Right forelimb (tissue), 1 donor: Measurements from ENCODE around the gene PBX3.
A peak's percentile ranks its signal among the peaks of the same experiment; 100 is the strongest.

ENCODE experiments used
- DNase-seq: peaks from one replicate; pipeline ENCODE4 v3.0.0-alpha.2; 2018

PBX3 gene

DNA sequence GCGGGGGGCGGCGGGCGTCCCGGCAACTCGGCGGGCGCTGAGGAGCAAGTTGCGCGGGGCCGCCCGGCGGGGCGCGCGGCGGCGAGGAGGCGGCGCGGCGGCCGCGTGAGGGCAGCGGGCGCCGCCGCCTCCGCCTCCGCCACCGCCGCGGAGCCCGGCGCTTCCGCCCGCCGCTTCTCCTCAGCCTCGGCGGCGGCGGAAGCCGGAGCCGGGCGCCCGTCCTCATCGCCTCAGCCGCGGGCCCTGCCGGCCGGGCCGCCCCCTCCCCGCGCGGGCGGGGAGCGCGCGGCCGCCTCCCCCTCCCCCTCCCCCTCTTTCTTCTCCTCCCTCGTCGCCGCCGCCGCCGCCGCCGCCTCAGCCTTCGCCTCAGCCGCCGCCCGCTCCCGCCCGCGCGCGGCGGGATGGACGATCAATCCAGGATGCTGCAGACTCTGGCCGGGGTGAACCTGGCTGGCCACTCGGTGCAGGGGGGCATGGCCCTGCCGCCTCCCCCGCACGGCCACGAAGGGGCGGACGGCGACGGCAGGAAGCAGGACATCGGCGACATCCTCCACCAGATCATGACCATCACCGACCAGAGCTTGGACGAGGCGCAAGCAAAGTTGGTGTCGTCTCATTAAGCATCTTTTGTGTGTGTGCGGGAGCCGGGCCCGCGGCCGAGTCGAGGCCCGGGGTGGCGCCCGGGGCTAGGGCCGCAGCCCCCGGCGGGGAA, at the start of gene PBX3:
Gene PBX3 (plus strand): TSS at position 321 of the 712 bp plus-strand sequence.
- peak; percentile 74 for DNase-seq

DNA sequence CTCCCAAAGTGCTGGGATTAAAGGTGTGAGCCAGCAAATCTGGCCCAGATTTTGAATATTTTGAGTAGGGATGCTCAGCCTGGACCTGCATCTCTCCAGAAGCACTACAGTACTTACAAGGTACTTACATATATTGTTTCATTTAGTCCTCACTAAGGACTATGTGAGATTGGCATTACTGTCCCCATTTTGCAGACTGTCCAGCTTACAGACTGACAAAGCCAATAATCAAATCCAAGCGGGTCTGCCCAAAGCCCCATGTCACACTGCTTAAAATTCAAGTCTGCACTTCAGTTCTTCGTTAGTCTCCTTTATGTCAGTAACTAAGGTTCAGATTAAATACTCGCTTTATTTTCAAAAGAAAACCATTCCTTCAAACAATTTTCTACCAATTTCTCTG, 47.3 kb upstream of the PBX3 start:
- DNase-seq = no peak

DNA sequence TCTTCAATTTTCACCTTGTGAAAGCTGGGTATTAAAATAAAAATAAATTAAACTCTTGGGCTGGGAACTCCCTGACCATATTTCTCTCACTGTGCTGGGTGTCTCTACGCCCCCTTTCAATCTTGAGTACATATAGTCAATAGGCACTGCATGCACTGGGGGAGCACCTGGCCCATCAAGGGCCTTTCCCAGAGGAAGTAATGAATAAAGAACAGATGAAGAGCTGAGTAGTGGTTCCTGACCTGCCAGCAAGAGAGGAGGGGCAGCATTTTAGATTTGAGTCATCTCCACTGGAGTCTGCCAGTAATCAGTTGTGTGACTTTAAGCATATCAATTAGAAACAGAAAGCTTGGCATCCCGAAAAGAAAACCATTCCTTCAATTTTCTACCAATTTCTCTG, 46.4 kb upstream of the PBX3 start:
- no peak for DNase-seq

DNA sequence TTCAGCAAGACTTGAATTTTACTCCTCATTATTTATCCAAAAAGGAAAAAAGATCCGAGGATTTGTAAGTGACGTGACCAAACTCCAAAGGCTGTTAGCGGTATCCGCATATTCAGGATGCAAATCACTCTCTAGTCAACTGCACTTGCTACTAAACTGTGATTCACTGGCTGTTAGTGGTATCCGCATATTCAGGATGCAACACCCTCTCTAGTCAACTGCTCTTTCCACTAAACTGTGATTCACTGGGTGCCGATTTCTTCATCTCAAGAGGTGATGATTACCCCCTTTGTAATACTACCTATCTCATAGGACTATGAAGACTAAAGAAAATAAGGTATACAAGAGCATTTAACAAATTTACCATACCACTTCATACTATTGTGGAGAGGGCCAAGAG, 45.8 kb upstream of the PBX3 start:
- DNase-seq = no peak

DNA sequence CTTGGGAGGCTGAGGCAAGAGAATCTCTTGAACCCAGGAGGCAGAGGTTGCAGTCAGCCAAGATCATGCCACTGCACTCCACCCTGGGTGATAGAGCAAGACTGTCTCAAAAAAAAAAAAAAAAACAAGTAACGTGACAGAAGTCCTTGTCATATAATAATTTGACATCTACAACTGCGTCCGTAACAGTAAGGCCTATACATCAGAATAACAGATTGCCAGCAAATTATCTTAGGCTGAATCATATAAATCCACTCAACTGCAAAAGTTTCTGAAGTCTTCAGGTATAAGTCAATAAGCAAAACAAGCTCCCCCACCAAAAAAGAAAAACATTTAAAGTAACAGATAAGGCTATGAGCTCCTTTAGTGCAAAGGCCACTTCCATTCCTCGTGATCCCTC, 43.5 kb upstream of the PBX3 start:
- no peak for DNase-seq

DNA sequence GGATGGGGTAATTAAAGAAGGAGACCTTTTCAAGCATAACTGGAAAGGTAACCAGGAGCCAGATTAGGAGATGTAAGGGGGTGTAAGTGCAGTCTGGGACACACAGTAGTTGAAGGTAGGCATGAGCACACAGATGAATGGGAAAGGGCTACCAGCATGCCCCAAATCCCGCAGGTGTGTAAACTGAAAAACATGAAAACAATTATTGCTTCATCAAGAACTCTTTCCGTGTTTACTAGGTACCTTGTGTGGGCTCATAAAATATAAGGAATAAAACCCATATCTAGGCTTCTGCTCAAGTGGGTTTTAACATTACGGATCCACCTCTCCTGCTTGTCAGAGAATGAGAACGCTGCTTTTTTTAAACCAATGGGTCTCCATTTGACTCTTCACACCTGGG, 41.3 kb upstream of the PBX3 start:
- DNase-seq = no peak

DNA sequence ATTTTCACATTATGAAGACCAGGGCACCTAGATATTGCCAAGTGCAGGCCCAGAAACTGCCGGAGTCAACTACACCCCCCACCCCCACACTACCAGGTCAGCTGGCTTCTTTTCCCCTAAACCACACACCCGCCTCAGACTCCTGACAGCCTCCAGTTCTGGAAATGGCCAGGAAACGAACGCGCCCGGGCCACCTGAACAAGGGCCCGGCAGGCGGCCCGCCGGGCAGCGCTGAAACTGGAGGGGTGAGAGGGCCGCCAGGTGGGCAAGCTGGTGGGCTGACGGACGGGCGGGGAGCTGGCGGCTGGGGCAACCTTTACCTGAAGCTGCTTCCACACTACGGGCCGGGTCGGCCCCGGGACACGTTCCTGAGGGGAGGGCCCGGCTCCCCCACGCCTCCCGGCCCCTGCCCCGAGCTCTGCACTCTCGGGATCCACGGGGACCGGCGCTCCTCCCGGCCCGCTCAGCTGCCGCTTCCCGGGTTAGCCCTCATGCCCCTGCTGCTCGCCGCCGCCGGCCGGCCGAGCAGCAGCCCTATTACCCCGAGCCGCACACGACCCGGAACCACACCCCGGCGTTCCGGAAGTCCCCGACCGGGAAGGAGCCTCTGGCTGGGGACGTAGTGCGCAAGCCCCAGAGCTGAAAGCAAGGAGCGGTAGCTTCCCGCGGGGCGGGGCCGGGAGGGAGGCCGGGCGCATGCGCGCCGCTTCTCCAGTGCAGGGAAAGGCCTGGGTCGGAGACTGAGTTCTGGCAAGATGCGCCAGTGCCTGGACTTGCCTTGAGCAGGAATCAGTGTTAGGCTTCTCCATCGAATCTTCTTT, 40.3 kb upstream of the PBX3 start, which contains the start of gene MAPKAP1:
Gene MAPKAP1 (minus strand): TSS at position 558 of the 821 bp plus-strand sequence. CDS start 34,634 bp downstream, outside the sequence.
- peak; percentile 97 for DNase-seq

DNA sequence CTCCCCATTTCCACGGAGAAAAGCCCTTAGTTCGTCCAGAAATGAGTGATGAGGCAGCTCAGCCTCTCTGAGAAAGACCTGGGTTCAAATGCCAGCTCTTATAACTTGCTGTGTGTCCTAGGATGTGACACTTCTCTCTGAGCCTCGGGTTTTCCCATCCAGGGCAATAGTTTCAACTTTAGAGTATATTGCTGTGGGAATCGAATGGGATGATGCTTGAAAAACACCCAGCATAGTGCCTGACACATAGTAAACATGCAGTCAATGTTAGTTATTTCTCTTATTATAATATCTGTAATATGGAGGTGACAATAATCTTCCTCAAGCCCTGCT, 39.7 kb upstream of the PBX3 start:
- DNase-seq = no peak

DNA sequence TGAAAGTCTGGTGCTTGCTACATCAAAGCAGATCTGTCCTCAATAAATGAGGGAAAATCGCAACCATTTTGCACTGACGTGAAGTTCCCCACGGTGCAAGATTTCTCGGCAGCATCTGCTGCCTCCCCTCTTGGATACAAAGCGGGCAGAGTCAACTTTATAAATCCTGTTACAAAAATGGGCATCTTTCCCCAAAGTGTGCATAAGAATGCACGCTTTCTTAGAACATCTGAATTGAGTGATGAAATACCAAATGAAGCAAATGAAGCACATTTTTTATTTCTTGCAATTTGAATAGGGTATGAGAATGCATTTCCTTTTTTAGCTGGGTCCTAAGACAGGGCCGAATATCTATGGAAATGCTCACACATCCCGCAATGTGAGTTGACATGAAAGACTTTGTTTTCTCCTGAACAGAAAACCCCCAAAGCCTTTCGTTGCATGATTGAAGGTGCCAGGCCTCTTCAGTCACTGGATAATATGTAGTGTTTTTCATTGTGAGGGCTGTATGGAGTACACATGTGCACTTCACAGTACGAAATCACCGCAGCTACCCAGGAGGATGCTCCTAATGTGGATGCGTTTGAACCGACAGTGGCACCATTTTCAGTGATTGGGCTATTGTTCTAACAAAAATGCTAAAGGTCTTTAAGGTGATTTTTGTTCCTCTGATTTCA, 20.6 kb upstream of the PBX3 start:
- no peak for DNase-seq

DNA sequence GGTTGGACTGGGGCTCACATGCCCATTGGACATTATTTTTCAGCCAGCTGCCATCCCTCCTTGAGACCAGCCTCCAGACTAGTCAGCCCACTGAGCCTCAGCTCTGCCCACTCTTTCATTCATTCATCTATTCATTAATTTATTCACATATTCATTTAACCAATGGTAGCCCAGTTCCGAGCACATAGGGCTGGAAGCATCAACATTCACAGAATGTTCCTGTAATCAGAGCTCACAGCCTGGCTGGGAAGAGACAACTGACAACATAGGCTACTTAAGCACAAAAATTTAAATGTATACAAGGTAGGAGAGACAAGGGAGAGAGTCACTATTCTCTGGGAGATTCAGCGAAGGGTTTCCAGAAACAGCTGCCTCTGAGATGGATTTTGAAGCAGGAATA, 17.0 kb upstream of the PBX3 start:
- no peak for DNase-seq

DNA sequence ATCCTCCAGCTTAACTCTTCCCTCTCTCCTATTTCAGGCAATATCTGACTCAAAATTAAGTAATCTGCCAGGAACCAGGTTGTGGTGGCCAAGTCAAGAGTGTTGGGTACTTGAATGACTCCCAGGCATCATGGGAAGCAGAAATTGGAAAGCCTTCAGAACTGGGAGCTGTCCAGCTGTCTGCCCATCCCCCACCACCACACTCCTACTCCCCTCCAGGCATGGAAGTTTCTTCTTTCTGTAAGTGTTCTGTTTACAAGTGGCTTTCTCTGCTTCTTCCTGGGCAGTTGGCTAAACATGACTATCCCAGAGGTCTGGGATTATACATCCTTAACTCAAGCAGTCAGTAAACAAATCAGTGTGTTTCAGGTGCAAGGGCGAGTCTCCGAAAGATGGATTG, 14.6 kb upstream of the PBX3 start:
- DNase-seq = no peak

DNA sequence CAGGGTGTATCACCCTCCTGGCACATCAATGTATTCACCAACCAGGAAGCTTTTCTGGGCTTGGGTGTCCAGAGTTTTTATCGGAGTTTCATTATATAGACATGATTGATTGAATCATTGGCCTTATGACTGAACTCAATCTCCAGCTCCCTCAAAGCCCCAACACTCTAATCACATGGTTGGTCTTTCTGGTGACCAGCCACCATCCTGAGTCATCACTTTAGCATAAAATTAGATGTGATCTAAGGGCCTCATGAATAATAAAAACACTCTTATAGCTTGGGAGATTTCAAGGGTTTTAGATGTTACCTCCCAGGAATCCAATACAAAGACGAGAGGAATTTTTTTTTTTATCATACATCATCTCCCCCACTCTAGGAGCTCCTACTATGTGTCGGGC, 7.7 kb upstream of the PBX3 start:
- DNase-seq = no peak

DNA sequence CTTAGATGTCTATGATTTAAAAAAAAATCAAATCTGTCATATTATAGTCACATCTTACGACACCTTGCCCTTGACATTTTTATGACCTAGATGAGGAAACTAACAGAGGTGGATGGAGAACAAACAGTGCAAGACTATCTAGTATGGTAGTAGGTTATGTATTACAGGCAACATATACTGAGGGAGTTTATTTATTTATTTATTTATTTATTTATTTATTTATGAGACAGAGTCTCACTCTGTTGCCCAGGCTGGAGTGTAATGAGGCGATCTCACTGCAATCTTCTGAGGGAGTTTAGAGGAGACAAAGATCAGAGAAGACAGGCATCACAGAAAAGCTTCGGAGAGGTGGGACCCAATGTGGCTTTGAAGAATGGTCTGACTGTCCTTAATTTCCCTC, 4.5 kb upstream of the PBX3 start:
- no peak for DNase-seq

DNA sequence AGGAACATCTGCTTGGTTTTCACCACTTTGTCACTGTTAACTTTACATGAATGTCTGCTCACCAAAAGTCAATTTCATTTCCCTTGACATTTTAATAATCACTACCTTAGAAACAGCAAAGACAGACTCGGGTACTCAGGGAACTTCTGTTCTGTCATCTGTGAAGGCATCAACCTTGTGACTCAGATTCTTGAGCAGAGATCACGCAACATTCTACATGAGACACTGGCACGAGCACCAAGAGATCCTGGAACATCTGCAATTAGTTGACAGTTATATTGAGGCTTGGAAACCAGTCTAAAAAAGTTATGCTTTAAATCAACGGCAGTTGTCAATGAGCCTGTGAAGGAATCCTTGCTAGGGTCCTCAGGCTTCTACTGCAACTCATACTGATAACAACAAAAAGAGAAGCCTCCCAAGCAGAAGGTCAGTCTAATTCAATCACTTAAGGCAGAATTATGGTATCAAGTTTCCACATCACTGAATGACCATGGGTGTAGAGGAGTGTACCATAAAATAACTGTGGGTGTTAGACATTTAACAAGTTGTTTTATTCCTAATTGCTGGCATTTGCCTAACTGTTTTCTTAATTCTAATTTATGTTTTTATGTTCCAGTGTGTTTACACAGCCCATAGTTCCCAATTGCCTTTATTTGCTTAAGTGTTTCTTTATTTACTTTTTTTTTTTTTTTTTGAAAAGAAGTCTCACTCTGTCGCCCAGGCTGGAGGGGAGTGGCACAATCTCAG, 3.3 kb upstream of the PBX3 start:
- DNase-seq = no peak

DNA sequence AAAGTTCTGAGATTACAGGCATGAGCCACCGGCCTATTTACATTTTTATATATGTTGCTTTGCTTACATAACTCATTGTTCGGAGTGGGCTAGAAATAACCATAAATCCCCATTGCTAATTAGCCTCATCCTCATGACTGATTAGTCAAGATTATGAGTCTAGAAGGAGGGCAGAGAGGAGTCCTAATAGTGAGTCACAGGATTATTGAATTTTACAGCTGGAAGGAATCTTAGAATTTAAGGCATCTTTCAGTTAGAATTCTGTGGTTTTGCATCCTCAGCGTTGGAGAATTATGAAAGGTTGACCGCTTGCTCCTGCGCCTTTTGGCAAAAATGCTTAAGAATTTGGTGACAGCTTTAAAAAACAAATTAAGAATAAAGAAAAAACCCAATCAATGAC, 2.6 kb upstream of the PBX3 start:
- no peak for DNase-seq

DNA sequence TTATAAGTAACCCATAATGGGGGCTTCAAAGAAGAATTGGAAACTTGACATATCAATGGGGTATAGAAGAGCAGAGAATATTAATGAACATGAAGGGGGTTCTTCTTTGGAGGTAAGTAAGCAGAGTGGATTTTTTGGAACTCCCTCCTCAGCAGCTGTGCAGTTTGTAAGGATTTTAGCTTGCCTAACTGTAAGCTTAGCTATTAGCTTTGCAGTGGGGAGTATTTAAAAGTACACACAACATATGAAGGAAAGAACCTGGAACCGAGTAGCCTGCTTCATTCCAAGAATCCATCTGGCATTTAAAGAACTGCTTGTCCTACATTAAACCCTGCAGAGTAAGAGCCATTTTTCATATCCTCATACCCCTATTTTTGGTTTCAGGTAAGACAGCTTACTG, 2.2 kb upstream of the PBX3 start:
- no peak for DNase-seq

DNA sequence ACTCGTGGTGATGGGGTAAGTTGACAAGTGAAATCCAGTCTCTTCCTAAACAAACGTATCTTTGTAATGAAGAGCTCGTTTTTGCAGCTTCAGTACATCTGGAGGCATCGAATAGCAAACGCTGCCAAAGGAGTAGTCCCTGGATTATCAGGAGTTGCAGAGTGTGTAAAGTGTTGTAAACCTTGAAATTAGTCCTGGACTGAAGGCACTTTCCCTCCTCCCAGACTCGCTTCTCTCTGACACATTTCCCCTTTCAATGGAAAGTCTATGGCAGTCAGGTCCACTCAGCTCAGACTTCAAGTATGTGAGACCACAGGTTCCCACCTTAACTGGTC, 1.5 kb upstream of the PBX3 start:
- no peak for DNase-seq

DNA sequence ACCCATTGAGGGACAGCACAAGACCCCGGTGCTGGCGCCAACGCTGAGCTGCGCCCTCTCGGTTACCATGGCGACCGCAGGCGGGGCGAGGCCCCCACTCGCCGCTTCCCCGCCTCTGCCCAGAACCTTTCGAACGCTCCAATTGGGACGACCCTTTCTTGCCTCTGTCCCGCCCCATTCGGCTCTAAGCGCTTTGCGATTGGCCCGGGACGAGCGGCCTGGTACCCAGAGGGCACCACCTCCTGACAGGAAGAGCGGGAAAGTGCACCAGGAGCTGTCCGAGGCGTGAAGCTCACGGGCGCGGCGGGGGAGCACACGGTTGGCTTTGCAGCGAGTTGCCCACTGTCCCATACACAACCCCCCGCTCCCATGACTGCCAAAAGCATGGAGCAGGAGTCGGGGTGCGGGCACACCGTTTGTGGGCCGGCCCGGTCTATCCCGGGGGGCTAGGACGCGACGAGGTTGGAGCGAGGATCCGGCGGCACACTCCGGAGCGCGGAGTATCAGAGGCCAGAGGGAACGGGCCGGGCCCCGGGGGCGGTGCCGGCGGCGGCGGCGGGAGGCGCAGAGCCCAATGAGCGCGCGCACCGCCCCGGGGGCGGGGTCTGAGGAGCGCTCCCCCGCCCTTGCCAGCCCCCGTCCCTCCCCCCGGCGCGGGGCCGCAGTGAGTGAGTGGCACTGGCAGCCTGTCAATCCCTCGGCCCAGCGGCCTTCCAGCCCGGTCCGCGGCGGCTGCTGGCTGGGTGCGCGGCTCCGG, 978 bp upstream of the PBX3 start:
- DNase-seq = peak; percentile 94

DNA sequence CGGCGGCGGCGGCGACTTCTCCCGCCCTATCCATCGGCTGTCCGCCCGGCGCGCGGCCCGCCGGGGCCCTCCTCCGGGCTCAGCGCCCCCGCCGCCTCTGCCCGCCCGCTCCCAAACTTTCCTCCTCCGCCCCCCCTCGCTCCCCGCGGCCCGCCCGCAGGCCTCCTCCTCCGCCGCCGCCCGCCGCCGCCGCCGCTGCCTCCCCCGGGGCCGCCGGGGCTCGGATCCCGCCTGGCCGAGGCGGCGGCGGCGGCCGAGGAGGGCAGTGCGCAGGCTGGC, 460 bp upstream of the PBX3 start:
- no peak for DNase-seq

DNA sequence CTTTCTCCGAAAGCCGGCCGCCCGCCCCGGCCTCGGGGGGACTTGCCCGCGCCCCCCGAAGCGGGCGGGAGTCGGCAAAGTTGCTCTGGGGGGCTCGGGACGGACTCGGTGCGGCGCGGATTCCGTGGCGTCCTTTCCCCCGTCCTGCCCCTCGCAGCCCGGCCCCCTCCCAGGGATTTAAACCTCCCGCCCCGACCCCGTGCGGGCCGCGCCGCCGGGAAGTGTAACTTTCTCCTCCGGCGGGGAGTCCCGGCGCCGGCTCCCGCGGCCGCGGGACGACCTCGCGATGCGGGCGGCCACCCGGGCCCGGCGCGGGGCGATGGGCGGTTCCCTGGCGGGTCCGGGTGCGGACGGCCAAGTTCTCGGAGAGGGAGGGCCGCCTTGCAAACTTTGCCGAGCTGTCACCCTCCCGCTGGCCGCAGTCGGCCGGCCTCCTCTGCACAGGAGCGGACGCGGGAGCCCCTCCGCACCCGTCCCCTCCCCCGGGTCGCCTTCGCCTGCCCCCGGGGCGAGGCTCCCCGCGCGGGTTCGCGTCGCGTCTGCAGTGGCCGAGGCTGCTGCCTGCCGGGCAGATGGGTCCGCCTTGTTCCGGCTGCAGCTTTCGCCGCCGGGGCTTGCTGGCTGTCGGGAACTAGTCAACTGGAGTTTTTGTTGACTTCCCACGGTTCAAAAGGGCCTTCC, 732 bp downstream of the PBX3 start:
- peak; percentile 68 for DNase-seq

DNA sequence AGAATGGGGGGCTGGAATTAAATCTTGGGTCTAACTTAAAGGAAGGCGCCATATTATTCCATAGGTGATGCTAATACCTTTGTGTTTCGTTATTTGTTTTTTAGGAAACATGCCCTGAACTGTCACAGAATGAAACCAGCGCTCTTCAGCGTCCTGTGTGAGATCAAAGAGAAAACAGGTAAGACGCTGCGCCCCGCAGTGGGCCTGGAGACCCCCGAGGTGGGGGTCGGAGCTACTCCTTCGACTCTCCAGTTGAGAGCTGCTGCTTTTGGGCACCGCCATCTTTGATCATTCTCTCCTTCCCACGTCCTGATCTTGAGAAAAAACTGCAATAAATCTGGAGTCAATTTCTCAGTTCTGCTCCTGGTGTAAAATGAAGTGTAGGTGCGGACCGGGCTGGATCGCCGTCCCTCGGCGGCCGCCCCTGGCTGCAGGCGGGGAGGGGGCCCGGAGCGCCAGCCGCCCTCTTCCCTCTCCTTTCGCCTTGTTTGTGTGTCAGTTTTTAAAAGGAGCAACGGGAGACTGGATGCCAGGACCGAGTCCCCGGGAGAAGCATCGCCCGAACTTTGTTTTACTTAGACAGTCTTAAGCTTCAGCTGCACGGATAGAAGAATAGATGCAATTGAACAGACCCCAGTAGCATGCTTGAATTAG, 1.4 kb downstream of the PBX3 start:
- no peak for DNase-seq
